RKO (cell line): ENCODE data around the gene EHD4.

Experiments used
- DNase-seq: peaks from one replicate; pipeline ENCODE4 v3.0.0-alpha.2; 2016; ENCODE audit warnings: low spot score

The EHD4 gene

GRCh38 chr15:41895957-41896356 is 76.4 kb downstream of the EHD4 start:
- no peak for DNase-seq

- no peak for DNase-seq
Observed at GRCh38 chr15:41895491-41895890, 76.9 kb downstream of the EHD4 start.

DNA sequence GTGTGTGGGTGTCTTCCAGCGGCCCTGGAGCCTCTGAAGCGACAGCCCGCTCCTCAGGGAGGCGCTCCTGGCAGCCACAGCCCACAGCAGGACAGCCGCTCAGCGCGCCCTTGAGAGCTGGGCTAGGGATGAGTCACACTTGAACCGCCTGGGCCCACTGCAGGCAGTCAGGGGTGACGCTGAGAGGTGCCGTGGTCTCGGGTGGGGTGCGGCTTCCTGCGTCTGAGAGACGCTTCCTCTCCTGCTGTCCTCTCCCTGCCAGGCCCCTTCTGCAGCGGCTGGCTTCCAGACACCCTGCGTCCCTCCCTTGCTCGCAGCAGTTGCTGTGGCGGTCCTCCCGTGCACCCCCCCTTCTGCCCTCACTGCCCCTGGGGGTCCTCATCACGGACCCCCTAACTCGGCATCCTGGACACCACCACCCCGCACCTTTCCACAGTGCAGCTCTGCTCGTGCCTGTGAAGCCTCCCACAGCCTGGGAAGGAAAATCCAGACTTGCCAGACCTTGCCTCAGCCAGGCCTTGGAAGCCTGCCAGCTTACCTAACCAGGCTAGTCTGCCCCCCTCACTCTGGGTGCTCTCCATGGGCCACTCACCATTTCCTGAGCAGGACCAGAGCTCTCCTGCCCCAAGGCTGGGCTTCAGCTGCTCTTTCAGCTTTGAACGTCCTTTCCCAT is 77.4 kb downstream of the EHD4 start:
- DNase-seq, result peak; percentile 36

DNA sequence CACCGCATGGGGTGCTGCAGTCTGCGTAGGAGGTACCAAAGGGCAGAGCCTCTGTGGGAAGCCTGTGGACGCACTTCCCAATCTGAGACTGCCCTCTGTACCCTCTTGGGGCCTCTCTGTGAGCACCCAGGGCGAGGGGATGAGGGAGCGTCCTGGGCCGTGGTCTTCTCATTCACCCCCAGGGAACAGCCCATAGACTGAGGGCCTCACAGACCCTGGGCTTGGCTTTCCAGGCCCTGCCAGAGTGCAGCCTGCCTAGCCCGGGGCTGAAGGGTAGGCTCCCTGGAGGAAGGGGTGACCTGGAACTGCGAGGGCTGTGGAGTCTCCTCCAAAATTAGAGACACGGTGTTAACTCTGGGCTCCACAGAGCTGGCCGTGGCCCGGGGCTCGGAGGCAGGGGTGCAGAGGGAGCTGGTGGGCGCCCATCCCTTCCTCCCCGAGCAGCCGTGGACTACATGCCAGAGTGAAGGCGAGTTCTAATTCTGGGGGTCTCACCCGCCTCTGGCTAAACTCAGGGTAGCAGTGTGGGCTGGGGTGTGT is 78.0 kb downstream of the EHD4 start:
- no peak for DNase-seq

GRCh38 chr15:41893422-41894250 is 78.7 kb downstream of the EHD4 start, which contains the start of gene SPTBN5:
SPTBN5 (minus strand) TSS chr15:41894053; CDS start chr15:41893497, 556 bp downstream.
- DNase-seq, result no peak

DNA sequence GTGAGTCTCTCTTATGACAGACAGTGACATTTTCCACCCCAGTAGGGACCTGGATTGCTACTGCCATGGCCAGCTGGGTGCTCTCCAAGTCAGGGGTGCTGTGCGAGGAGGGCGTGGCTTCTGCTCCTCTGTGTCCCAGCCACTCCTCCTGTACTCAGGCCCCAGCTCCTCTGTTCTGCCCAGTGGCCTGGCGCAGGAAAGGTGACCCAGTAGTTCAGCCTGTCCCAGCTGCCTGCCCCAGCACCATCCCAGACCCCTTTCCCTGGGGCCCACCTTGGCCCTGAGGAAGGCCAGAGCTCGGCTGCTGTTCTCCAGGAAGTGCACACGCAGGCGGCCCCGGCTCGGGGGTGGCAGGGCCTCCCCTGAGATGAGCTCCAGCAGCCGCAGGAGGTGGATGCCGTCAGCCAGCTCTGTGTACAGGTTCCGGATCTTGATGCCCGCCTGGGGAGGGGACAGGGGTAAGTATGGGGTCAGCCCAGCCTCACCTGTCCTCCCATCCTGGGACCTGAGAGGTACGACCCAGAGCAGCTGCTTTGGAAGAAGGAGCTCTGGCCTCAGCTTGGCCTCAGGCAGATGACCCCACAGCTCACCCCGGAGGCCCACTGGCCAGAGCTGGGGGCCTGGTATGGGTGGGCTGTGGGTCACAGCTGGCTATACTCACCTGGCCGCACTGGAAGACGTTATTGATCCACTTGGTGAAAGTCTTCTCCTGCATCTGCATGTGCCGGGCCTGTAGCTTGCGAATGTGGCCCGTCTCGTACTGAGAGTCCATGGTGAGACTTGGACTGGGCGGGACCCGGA is 79.5 kb downstream of the EHD4 start:
- DNase-seq, result no peak

- DNase-seq, result no peak
Observed at GRCh38 chr15:41891946-41892345, 80.4 kb downstream of the EHD4 start.

- no peak for DNase-seq
Observed at GRCh38 chr15:41891226-41891625, 81.1 kb downstream of the EHD4 start.

DNA sequence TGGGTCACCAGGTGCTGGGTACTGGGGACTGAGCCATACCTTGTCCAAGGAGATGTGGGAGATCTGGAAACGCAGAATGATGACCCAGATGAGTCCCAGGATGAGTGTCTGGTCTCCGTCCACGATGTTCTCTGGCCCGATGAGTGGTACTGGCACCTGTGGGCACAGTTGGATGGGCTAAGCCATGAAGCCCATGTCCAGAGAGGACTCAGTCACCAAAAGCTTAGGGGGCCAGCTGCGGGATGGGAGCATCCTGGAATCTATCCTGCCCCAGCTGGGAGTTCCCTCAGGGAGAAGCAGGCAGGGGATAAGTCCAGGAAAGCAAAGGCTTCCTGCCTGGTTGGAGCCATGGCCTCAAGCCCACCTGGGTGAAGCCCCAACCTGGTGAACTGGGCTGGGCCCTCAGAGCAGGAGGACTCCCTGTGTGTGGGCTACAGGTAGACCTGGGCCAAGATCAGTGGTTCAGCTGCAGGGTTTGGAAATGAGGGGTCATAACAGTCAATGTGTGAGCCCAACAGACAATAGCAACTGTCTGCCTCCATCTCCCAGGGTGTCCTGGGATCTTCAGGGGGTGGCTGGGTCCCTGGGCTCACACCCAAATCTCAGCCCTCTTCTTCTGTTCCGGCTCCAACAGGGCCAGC is 82.2 kb downstream of the EHD4 start:
- no peak for DNase-seq

- DNase-seq, result no peak
Observed at GRCh38 chr15:41888662-41889253, 83.6 kb downstream of the EHD4 start.

GRCh38 chr15:41887893-41888292 is 84.5 kb downstream of the EHD4 start:
- no peak for DNase-seq

DNA sequence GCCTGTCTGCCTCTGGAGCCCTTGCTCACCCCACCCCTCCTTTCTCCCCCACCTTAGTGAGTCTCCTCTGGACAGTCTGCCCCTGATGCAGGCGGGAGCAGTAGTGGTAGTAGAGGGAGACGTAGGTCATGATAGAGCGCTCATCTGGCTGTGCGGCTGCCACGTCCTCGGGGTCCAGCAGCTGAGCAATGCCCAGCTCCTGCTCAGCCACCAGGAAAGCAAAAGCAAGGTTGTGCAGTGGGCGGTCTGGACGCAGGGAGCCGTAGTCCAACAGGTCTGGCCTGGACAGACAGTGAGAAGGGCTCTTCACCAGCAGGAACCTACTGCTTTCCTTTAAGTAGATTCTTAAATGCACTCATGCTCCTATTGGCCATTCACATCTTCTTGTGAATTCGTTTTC is 85.2 kb downstream of the EHD4 start:
- no peak for DNase-seq

DNA sequence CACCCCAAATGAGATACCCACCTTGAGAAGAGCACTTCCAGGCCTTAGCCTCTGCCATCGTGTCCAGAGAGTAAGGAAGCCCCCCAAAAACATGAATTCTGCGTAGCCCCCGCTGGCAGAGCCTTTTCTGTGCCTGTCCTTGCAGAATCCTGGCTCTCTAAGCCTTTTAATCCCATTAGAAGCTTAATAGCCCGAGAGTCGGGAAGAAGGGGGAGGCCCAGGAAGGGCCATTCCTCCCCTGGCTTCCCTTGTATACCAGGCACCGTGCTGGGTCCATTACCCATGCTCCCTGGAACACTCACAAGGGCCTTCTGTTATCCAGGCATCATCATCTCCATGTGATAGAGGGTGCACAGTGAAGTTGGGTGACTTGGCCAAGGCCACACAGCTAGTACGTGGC is 85.6 kb downstream of the EHD4 start:
- DNase-seq, result no peak

- no peak for DNase-seq
Observed at GRCh38 chr15:41885841-41886240, 86.5 kb downstream of the EHD4 start.

DNA sequence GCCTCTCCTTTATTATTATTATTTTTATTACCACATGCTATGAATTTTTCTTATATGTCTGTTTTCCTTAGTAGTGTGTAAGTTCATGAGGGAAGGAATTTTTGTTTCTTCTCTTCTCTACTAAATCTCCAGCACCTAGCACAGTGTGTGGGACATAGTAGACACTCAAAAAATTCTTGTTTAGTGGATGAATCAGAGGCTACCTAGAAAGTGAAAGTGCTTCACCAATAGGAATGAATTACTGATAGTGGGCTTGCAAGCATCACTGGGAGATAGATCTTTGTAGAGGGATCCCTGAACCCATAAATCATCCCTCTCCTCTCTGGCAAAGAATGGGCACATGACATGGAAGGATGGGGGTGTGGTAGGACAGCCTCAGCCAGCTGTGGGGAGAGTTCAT is 87.0 kb downstream of the EHD4 start:
- DNase-seq, result no peak

DNA sequence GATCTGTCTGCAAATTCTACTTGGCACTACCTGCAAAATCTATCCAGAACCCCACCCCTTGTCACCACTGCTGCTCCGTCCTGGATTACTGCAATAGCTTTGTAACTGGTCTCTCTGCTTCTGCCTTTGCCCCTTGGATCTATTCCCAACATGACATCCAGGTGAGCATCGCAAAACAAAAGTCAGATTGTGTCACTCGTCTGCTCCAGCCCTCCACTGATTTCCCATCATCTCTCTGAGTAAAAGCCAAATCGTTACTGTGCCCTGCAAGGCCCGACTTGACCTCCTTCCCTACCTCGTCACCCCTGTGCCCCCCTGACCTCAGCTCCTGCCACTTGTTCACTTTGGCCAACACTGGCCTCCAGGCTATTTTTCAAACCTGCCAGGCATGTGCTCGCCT is 87.9 kb downstream of the EHD4 start:
- DNase-seq, result no peak

DNA sequence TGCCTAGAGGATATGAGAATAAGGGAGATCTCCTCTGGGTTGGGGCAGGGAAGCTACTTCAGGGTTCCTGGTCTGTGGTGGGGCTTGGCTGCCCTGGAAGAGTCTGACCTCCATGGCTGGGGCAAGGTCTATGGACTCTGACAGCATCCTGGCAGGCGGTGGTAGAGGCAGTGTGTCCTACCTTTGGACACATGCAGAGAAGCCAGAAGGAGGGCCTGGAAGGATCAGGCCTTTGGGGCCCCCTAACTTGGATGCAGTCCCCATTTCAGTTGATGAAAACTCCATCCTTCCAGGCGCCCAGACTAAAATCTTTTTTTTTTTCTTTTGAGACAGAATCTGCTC is 88.9 kb downstream of the EHD4 start:
- no peak for DNase-seq

- DNase-seq, result no peak
Observed at GRCh38 chr15:41882689-41883483, 89.5 kb downstream of the EHD4 start.

- no peak for DNase-seq
Observed at GRCh38 chr15:41881920-41882688, 90.3 kb downstream of the EHD4 start.

- DNase-seq, result no peak
Observed at GRCh38 chr15:41881550-41881919, 90.8 kb downstream of the EHD4 start.
